Suprapubic skin (tissue), 3 donors: ENCODE measurements around the gene ZSWIM5.

Experiments
- CTCF ChIP-seq, 2 donors: fragments of 200-600 bp in 1 of 2; fragments of 450-650 bp in 1 of 2; sonication (generic) in 1 of 2; IDR thresholded peaks; one replicate each; pipeline ENCODE4 v1.5.1; 2016 to 2019; ENCODE audit warnings: antibody characterized with exemption in 2 of 2, mild to moderate bottlenecking in 1 of 2, moderate library complexity in 1 of 2
- POLR2A ChIP-seq, 2 donors: fragments of 450-650 bp; IDR thresholded peaks; one replicate each; pipeline ENCODE4 v1.6.1; 2017; ENCODE audit warnings: antibody characterized with exemption in 2 of 2, mild to moderate bottlenecking in 2 of 2, moderate library complexity in 2 of 2

GRCh38 chr1:45016090-45016697 is 190.2 kb downstream of the ZSWIM5 start:
- no peak for TF ChIP-seq CTCF (IDR thresholded peaks at IDR 0.05)
- no peak for TF ChIP-seq POLR2A (IDR thresholded peaks at IDR 0.05)
